ENCODE data around the gene TIMM13. TPM values are rescaled to one million over a fixed set of nuclear protein-coding genes. Genes with fewer than 3 reads are reported as not detected.
A peak's percentile ranks its signal among the peaks of the same experiment; 100 is the strongest.
"Not testable (repeated sequence)": the region's sequence is repeated elsewhere in the genome, so short reads cannot be mapped to it uniquely, and the experiment has no call there.

TIMM13 gene
- total RNA-seq (100 to 1,000 TPM; 154 to 169 TPM), polyA plus RNA-seq (71.0 TPM)

DNA sequence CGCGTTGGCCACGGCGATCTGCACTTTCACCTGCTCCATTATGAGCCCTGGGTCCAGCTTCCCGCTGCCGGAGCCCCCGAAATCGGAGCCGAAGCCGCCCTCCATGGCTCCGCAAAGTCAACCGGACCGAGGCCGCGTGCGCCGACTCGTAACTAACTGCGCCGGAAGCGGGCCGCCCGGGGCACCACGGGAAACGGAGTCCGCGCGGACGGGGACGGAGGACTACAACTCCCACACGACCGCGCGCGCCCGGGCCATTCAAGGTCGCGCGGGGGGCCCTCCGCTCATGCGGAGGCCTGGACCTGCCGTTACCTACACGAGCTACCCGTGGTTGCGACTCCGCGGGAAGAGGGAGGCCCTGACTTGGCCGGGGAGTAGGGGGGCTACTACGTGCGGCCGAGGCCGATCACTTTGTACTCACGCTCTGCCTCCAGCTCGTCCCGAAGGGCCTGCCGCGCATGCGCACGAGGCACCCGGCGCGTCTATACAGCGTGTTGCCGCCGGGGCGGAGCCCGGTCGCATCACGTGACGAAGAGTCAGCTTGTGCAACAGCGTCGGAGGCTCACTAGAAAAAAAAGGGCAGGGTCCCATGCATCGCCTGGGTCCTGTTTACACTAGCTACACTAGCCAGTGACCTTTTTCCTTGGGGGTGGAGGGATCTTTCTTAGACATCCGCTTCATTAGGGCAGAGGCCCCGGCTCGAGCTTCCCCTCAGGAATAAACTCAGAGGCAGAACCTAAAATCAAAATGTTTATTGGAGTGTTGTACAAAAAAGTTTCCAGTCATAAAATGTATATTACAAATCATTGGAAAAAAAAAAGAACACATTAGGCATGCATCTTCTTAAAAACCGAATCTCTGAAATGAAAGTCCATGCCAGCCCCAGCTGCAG lies at the start of gene TIMM13:
TSS of gene TIMM13 (minus strand) at position 158 of the 892 bp plus-strand sequence. CDS start at position 105, 53 bp downstream.
- H3K27me3 ChIP-seq (ENCODE audit: insufficient read depth, low read length, poor library complexity, severe bottlenecking): no peaks in the 10 kb centered on the region
- H3K36me3 ChIP-seq (ENCODE audit: insufficient read depth, low read length): no peaks in the 10 kb centered on the region
- DNase-seq: peak; percentile 95 to 99 (median 96)
- Mint-ChIP-seq H3K36me3 (peaks cover 0 to 32% (median 2%) of the 10 kb centered on the region in 3 donors), H3K27me3 (peaks cover 0 to 2% of the 10 kb centered on the region in 2 donors), H3K9me3 (peaks cover 0 to 2% (median 0%) of the 10 kb centered on the region in 5 donors), H3K4me3 (peak within 1 kb of the TSS; percentile 91 to 99 (median 94)), H3K4me1 (peaks cover 10 to 19% (median 13%) of the 10 kb centered on the region in 3 donors), H3K27ac (peak within 1 kb of the TSS; percentile 95 to 99 (median 97))
- CTCF ChIA-PET: interaction anchor here (0.6 to 1.4 kb wide), 12 partner anchors 9 to 482 kb away, joined by 3 to 6 read pairs (median 3); partner anchors contain the start of gene LMNB2
- peak within 1 kb of the TSS; percentile 84 for H3K4me3 ChIP-seq (ENCODE audit: low read length)
- H3K9me3 ChIP-seq (ENCODE audit: low read length): no peaks in the 10 kb centered on the region
- H3K27ac ChIP-seq (ENCODE audit: low read depth, low read length): peak within 1 kb of the TSS; percentile 91
- POLR2A ChIA-PET: interaction anchor here (0.5 to 1.6 kb wide), 10 partner anchors 29 to 552 kb away, joined by 3 to 13 read pairs (median 4); partner anchors contain the start of genes GADD45B and LMNB2
- H3K4me1 ChIP-seq (ENCODE audit: insufficient read depth, low read length): peaks cover 19% of the 10 kb centered on the region

GRCh38 chr19:2476451-2477140 lies 49.2 kb upstream of the TIMM13 start:
- Mint-ChIP-seq H3K4me3 (peak overlapping the region; percentile 98 to 100 (median 100)), H3K9me3 (peaks cover 0 to 4% (median 1%) of the 10 kb centered on the region in 5 donors), H3K36me3 (peaks cover 0 to 28% (median 0%) of the 10 kb centered on the region in 3 donors), H3K4me1 (peaks cover 8 to 22% (median 17%) of the 10 kb centered on the region in 3 donors), H3K27me3 (peaks cover 0 to 16% of the 10 kb centered on the region in 2 donors), H3K27ac (peak overlapping the region; percentile 90 to 99 (median 96))
- Histone ChIP-seq H3K4me1 (ENCODE audit: insufficient read depth, low read length) (peaks cover 15% of the 10 kb centered on the region), H3K4me3 (ENCODE audit: low read length) (peak overlapping the region; percentile 92), H3K27me3 (ENCODE audit: insufficient read depth, low read length, poor library complexity, severe bottlenecking) (no peaks in the 10 kb centered on the region), H3K9me3 (ENCODE audit: low read length) (no peaks in the 10 kb centered on the region), H3K27ac (ENCODE audit: low read depth, low read length) (peak overlapping the region; percentile 83), H3K36me3 (ENCODE audit: insufficient read depth, low read length) (no peaks in the 10 kb centered on the region)
- POLR2A ChIA-PET: interaction anchor here (0.6 to 5.0 kb wide), 35 partner anchors 11 to 1207 kb away, joined by 3 to 101 read pairs (median 8); partner anchors contain the start of genes AP3D1, CIRBP, LMNB2 and TIMM13
- CTCF ChIA-PET: interaction anchor here (0.5 to 4.2 kb wide), 26 partner anchors 11 to 955 kb away, joined by 3 to 111 read pairs (median 6); no protein-coding TSS in a partner anchor
- peak; percentile 39 to 78 (median 62) for DNase-seq

DNA sequence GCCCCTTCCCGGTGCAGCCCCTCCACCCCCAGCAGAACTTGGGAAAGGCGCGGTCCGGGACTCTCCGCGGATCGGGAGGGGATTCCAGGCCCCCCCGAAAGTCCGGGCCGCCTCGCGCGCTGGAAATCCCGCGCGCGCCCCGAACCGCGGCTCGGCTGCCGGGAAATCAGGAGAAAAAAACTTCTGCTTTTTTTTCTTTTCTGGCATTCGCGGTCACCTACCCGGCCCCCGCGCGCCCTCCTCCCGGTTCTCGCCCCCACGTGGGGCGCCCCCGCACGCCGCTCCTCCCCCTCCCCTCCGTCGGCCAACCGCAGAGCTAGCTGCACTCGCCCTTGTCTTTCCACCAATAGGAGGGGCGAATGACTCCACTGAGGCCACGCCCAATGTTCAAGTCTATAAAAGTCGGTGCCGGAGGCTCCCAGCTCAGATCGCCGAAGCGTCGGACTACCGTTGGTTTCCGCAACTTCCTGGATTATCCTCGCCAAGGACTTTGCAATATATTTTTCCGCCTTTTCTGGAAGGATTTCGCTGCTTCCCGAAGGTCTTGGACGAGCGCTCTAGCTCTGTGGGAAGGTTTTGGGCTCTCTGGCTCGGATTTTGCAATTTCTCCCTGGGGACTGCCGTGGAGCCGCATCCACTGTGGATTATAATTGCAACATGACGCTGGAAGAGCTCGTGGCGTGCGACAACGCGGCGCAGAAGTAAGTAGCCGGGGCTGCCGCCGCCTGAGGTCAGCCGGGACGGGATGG lies 48.5 kb upstream of the TIMM13 start, which contains the start of gene GADD45B:
TSS of gene GADD45B (plus strand) at position 426 of the 749 bp plus-strand sequence. CDS start at position 658, 232 bp downstream.
- DNase-seq: peak; percentile 93 to 98 (median 96)
- H3K27ac Mint-ChIP-seq: peak within 1 kb of the TSS; percentile 91 to 99 (median 96)
- peaks cover 0 to 4% (median 1%) of the 10 kb centered on the region in 5 donors for H3K9me3 Mint-ChIP-seq
- H3K36me3 ChIP-seq (ENCODE audit: insufficient read depth, low read length): no peaks in the 10 kb centered on the region
- H3K4me1 ChIP-seq (ENCODE audit: insufficient read depth, low read length): peaks cover 15% of the 10 kb centered on the region
- no peaks in the 10 kb centered on the region for H3K9me3 ChIP-seq (ENCODE audit: low read length)
- no peaks in the 10 kb centered on the region for H3K27me3 ChIP-seq (ENCODE audit: insufficient read depth, low read length, poor library complexity, severe bottlenecking)
- peak within 1 kb of the TSS; percentile 83 for H3K27ac ChIP-seq (ENCODE audit: low read depth, low read length)
- H3K4me3 Mint-ChIP-seq: peak within 1 kb of the TSS; percentile 98 to 100 (median 100)
- CTCF ChIA-PET: interaction anchor here (0.5 to 4.2 kb wide), 27 partner anchors 9 to 955 kb away, joined by 3 to 111 read pairs (median 5); no protein-coding TSS in a partner anchor
- peaks cover 0 to 16% of the 10 kb centered on the region in 2 donors for H3K27me3 Mint-ChIP-seq
- POLR2A ChIA-PET: interaction anchor here (0.6 to 5.0 kb wide), 35 partner anchors 10 to 1207 kb away, joined by 3 to 101 read pairs (median 8); partner anchors contain the start of genes AP3D1, CIRBP, LMNB2 and TIMM13
- peaks cover 0 to 28% (median 0%) of the 10 kb centered on the region in 3 donors for H3K36me3 Mint-ChIP-seq
- peak within 1 kb of the TSS; percentile 92 for H3K4me3 ChIP-seq (ENCODE audit: low read length)
- H3K4me1 Mint-ChIP-seq: peaks cover 8 to 22% (median 17%) of the 10 kb centered on the region in 3 donors

- ChIA-PET POLR2A (interaction anchor here (0.6 to 5.0 kb wide), 30 partner anchors 13 to 1206 kb away, joined by 3 to 101 read pairs (median 9); partner anchors contain the start of genes CIRBP, LMNB2 and TIMM13), CTCF (interaction anchor here (0.8 to 4.2 kb wide), 19 partner anchors 10 to 173 kb away, joined by 3 to 111 read pairs (median 6); no protein-coding TSS in a partner anchor)
- H3K4me1 ChIP-seq (ENCODE audit: insufficient read depth, low read length): peaks cover 15% of the 10 kb centered on the region
- H3K4me3 ChIP-seq (ENCODE audit: low read length): peak overlapping the region; percentile 92
- no peaks in the 10 kb centered on the region for H3K36me3 ChIP-seq (ENCODE audit: insufficient read depth, low read length)
- H3K27ac ChIP-seq (ENCODE audit: low read depth, low read length): peak overlapping the region; percentile 83
- H3K36me3 Mint-ChIP-seq: peaks cover 0 to 28% (median 0%) of the 10 kb centered on the region in 3 donors
- DNase-seq: peak; percentile 41 to 77 (median 62)
- H3K27me3 ChIP-seq (ENCODE audit: insufficient read depth, low read length, poor library complexity, severe bottlenecking): no peaks in the 10 kb centered on the region
- H3K27me3 Mint-ChIP-seq: peaks cover 0 to 16% of the 10 kb centered on the region in 2 donors
- H3K4me3 Mint-ChIP-seq: peak overlapping the region; percentile 79 to 100 (median 86)
- H3K9me3 Mint-ChIP-seq: peaks cover 0 to 4% (median 1%) of the 10 kb centered on the region in 5 donors
- H3K27ac Mint-ChIP-seq: peak overlapping the region; percentile 64 to 95 (median 84)
- H3K9me3 ChIP-seq (ENCODE audit: low read length): no peaks in the 10 kb centered on the region
- H3K4me1 Mint-ChIP-seq: peaks cover 8 to 22% (median 17%) of the 10 kb centered on the region in 3 donors
Observed at GRCh38 chr19:2475018-2475701, 47.8 kb upstream of the TIMM13 start.

DNA sequence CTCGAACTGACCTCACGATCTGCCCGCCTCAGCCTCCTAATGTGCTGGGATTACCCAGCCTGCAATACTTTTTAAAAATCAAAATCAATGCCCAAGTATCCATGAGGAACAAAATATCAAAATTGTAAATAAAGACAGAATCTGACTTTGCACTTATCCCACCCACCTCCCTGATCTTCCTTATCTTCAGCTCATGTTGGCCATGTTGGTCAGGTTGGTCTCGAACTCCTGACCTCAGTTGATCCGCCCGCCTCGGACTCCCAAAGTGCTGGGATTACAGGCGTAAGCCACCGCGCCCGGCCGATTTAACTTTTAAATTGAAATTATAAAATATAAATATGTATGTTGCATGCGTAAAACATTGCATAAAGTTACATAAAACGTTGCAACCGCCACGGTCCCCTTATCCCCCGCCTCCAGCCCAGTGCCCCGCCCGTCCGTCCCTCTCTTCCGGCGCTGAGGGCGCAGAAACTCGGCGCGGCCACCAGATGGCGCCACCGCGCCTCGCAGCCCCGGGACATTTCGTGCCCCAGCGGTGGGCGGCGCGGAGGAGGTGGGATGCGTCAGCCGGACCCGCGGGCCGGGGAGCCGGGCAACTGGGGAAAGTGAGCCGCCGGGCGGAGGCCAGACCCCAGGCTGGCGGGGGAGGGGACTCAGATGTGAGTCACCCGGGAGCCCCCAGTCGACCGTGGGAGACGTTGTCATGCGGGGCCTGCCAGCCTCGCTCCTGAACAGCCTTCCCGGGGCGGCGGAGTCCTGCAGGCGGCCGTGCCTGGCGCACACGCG lies 47.0 kb upstream of the TIMM13 start:
- ChIA-PET POLR2A (interaction anchor here (0.7 to 5.0 kb wide), 5 partner anchors 135 to 577 kb away, joined by 4 to 101 read pairs (median 17); no protein-coding TSS in a partner anchor), CTCF (interaction anchor here (0.8 to 4.2 kb wide), 14 partner anchors 13 to 162 kb away, joined by 3 to 111 read pairs (median 6); no protein-coding TSS in a partner anchor)
- peaks cover 8 to 19% (median 17%) of the 10 kb centered on the region in 3 donors for H3K4me1 Mint-ChIP-seq
- peaks cover 0 to 28% (median 0%) of the 10 kb centered on the region in 3 donors for H3K36me3 Mint-ChIP-seq
- peak overlapping the region; percentile 92 for H3K4me3 ChIP-seq (ENCODE audit: low read length)
- peaks cover 12% of the 10 kb centered on the region for H3K4me1 ChIP-seq (ENCODE audit: insufficient read depth, low read length)
- H3K9me3 ChIP-seq (ENCODE audit: low read length): no peaks in the 10 kb centered on the region
- H3K27me3 ChIP-seq (ENCODE audit: insufficient read depth, low read length, poor library complexity, severe bottlenecking): no peaks in the 10 kb centered on the region
- H3K4me3 Mint-ChIP-seq: peak overlapping the region; percentile 79 to 100 (median 86)
- H3K36me3 ChIP-seq (ENCODE audit: insufficient read depth, low read length): no peaks in the 10 kb centered on the region
- peaks cover 2 to 16% of the 10 kb centered on the region in 2 donors for H3K27me3 Mint-ChIP-seq
- peak; percentile 82 to 91 (median 84) for DNase-seq
- H3K9me3 Mint-ChIP-seq: peaks cover 0 to 4% (median 1%) of the 10 kb centered on the region in 5 donors
- H3K27ac Mint-ChIP-seq: peak overlapping the region; percentile 64 to 95 (median 83)
- no peak overlapping the region for H3K27ac ChIP-seq (ENCODE audit: low read depth, low read length)

GRCh38 chr19:2469915-2470200 lies 42.5 kb upstream of the TIMM13 start:
- H3K4me3 Mint-ChIP-seq; H3K36me3 ChIP-seq (ENCODE audit: insufficient read depth, low read length); POLR2A ChIA-PET; DNase-seq; H3K27ac ChIP-seq (ENCODE audit: low read depth, low read length); H3K36me3 Mint-ChIP-seq; H3K4me1 ChIP-seq (ENCODE audit: insufficient read depth, low read length); H3K27me3 Mint-ChIP-seq; H3K9me3 ChIP-seq (ENCODE audit: low read length); H3K4me1 Mint-ChIP-seq; H3K4me3 ChIP-seq (ENCODE audit: low read length); H3K27ac Mint-ChIP-seq; H3K9me3 Mint-ChIP-seq; H3K27me3 ChIP-seq (ENCODE audit: insufficient read depth, low read length, poor library complexity, severe bottlenecking): not testable (repeated sequence)
- CTCF ChIA-PET: interaction anchor here (1.2 to 3.8 kb wide), 2 partner anchors 137 to 141 kb away, joined by 3 to 15 read pairs; no protein-coding TSS in a partner anchor
